CD14-positive monocyte (primary cell): ENCODE results near the gene FUT8. TPM values are rescaled to one million over a fixed set of nuclear protein-coding genes. Genes with fewer than 3 reads are reported as not detected.
"Not testable (repeated sequence)": the region's sequence is repeated elsewhere in the genome, so short reads cannot be mapped to it uniquely, and the experiment has no call there.

ENCODE experiments used
- DNase-seq, 3 donors: peaks; one replicate each; pipeline ENCODE4 v3.0.0-alpha.2; 2011 to 2022
- H2AFZ ChIP-seq: 2 replicates; pipeline ENCODE4 v1.6.0; 2012; ENCODE audit warnings: mild to moderate bottlenecking, low read depth, low read length, inconsistent platforms; ENCODE audit not compliant: insufficient read depth, poor library complexity, severe bottlenecking
- H3K27ac ChIP-seq, 2 donors: 1 replicate in 1 of 2; 2 replicates in 1 of 2; pipeline ENCODE4 v1.5.1; 2012 to 2013; ENCODE audit warnings: low read length in 2 of 2, control low read depth in 1 of 2, inconsistent platforms in 1 of 2, low read depth in 1 of 2, mild to moderate bottlenecking in 1 of 2
- H3K27me3 ChIP-seq, 2 donors: one replicate each; pipeline versions ENCODE4 v1.6.0 to v1.6.1; 2011 to 2013; ENCODE audit warnings: low read length in 2 of 2; ENCODE audit not compliant: control insufficient read depth in 2 of 2, insufficient read depth in 2 of 2
- H3K36me3 ChIP-seq, 2 donors: replicated peaks in 1 of 2; 1 replicate in 1 of 2; 2 replicates in 1 of 2; pipeline versions ENCODE4 v1.5.1 to v1.6.1; 2012 to 2013; ENCODE audit warnings: low read length in 2 of 2, control low read depth in 1 of 2, inconsistent platforms in 1 of 2, mild to moderate bottlenecking in 1 of 2; ENCODE audit not compliant: insufficient read depth in 2 of 2, control insufficient read depth in 1 of 2
- H3K4me1 ChIP-seq, 2 donors: 1 replicate in 1 of 2; 2 replicates in 1 of 2; pipeline versions ENCODE4 v1.5.1 to v1.6.1; 2012 to 2013; ENCODE audit warnings: low read length in 2 of 2, control low read depth in 1 of 2, inconsistent platforms in 1 of 2, mild to moderate bottlenecking in 1 of 2, moderate library complexity in 1 of 2; ENCODE audit not compliant: insufficient read depth in 2 of 2, control insufficient read depth in 1 of 2
- H3K4me2 ChIP-seq: replicated peaks from 2 replicates; pipeline ENCODE3; 2012; ENCODE audit warnings: low read length, moderate library complexity, mild to moderate bottlenecking; ENCODE audit not compliant: poor library complexity, severe bottlenecking; ENCODE audit errors: extremely low read depth
- H3K4me3 ChIP-seq, 3 experiments: fragments of 200-600 bp in 1 of 3; sonication (generic) in 1 of 3; replicated peaks in 1 of 3; 1 replicate in 2 of 3; 2 replicates in 1 of 3; pipeline ENCODE4 v1.5.1; 2011 to 2013; ENCODE audit warnings: low read length in 3 of 3, mild to moderate bottlenecking in 3 of 3, control low read depth in 2 of 3, low read depth in 2 of 3, inconsistent platforms in 1 of 3, moderate library complexity in 1 of 3
- H3K79me2 ChIP-seq: 2 replicates; pipeline ENCODE4 v1.6.0; 2012; ENCODE audit warnings: mild to moderate bottlenecking, control low read depth, inconsistent platforms, low read length, moderate library complexity; ENCODE audit not compliant: insufficient read depth
- H3K9ac ChIP-seq: 2 replicates; pipeline ENCODE4 v1.6.0; 2017; ENCODE audit warnings: low read length, mild to moderate bottlenecking; ENCODE audit not compliant: insufficient read depth, poor library complexity, severe bottlenecking
- H3K9me3 ChIP-seq, 2 donors: replicated peaks in 1 of 2; 1 replicate in 1 of 2; 2 replicates in 1 of 2; pipeline versions ENCODE4 v1.5.1 to v1.6.1; 2012 to 2013; ENCODE audit warnings: low read length in 2 of 2, control low read depth in 1 of 2; ENCODE audit not compliant: control insufficient read depth in 1 of 2, insufficient read depth in 1 of 2
- H4K20me1 ChIP-seq: 2 replicates; pipeline ENCODE4 v1.6.0; 2012; ENCODE audit warnings: mild to moderate bottlenecking, low read length, control low read depth, moderate library complexity; ENCODE audit not compliant: insufficient read depth
- H3K27ac Mint-ChIP-seq, 7 donors: one replicate each; pipeline ENCODE4 v1.8.0; 2020; ENCODE audit warnings: mild to moderate bottlenecking in 7 of 7, mixed read lengths in 7 of 7, moderate library complexity in 6 of 7, inconsistent platforms in 2 of 7
- H3K27me3 Mint-ChIP-seq, 3 donors: one replicate each; pipeline ENCODE4 v1.8.0; 2021 to 2022; ENCODE audit warnings: low read depth in 3 of 3, mild to moderate bottlenecking in 3 of 3, mixed read lengths in 3 of 3, moderate library complexity in 3 of 3, inconsistent platforms in 1 of 3
- H3K36me3 Mint-ChIP-seq, 2 donors: one replicate each; pipeline ENCODE4 v1.8.0; 2020; ENCODE audit warnings: mixed read lengths in 2 of 2, inconsistent platforms in 1 of 2, mild to moderate bottlenecking in 1 of 2
- H3K4me1 Mint-ChIP-seq: one replicate; pipeline ENCODE4 v1.8.0; 2020; ENCODE audit warnings: mild to moderate bottlenecking, mixed read lengths
- H3K4me3 Mint-ChIP-seq, 2 donors: one replicate each; pipeline ENCODE4 v1.8.0; 2020; ENCODE audit warnings: mild to moderate bottlenecking in 2 of 2, mixed read lengths in 2 of 2, moderate library complexity in 1 of 2
- H3K9me3 Mint-ChIP-seq, 7 donors: one replicate each; pipeline ENCODE4 v1.8.0; 2020 to 2022; ENCODE audit warnings: mixed read lengths in 7 of 7, mild to moderate bottlenecking in 6 of 7, moderate library complexity in 6 of 7, inconsistent platforms in 2 of 7
- WGBS: methylation state at CpG from one replicate; pipeline ENCODE4 v1.1.5; 2013; ENCODE audit warnings: missing lambda C conversion rate; ENCODE audit not compliant: insufficient coverage; 5-methylcytosine and 5-hydroxymethylcytosine counted together
- intact Hi-C, 2 donors: fragments of 100-400 bp; cut with micrococcal nuclease; formaldehyde crosslinking; loops; one replicate each; pipeline versions ENCODE4 v1.15.0 to v1.15.1; 2023
- polyA plus RNA-seq, 3 donors: library from polyadenylated mRNA; depleted of rRNA in 1 of 3; unstranded in 2 of 3; stranded (reverse) in 1 of 3; fragments of 300-500 nt in 2 of 3; fragments of >200 nt in 1 of 3; fragmentation: Illumina TruSeq in 2 of 3; gene quantifications; 1 replicate in 2 of 3; 2 replicates in 1 of 3; pipeline ENCODE4 v1.2.3, GENCODE V29; 2012 to 2021
- TF ChIP-seq, protein P1 (sequence below): fragments of 200-600 bp; IDR thresholded peaks from one replicate; pipeline ENCODE4 v1.8.0; 2022; ENCODE audit warnings: antibody characterized with exemption, mild to moderate bottlenecking

Gene FUT8
- polyA plus RNA-seq, 3 donors = 1.6 to 5.1 (median 5.0) TPM

DNA sequence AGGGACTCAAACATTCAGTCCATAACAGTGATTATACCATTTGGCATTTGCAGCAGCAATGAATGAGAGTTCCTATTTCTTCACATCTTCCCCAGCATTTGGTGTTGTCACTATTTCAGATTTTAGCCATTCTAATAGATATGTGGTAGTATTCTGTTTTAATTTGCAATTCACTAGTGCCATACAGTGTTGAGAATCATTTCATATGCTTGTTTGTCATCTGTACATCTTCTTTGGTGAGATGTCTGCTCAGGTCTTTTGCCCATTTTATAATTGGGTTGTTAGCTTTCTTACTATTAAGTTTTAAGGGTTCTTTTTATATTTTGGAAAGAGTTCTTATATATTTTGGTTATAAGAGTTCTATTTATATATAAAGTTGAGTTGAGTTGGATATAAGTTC lies 276.5 kb downstream of the FUT8 start:
- peaks cover 0 to 6% of the 10 kb centered on the region in 2 donors for H3K36me3 Mint-ChIP-seq
- H3K27me3 Mint-ChIP-seq = no peaks in the 10 kb centered on the region
- Histone ChIP-seq H3K4me1 (no peaks in the 10 kb centered on the region), H3K36me3 (no peaks in the 10 kb centered on the region), H3K79me2 (no peaks in the 10 kb centered on the region), H3K27me3 (no peaks in the 10 kb centered on the region), H2AFZ (no peak overlapping the region), H3K27ac (no peak overlapping the region), H4K20me1 (no peaks in the 10 kb centered on the region), H3K9me3 (peaks cover 4 to 9% of the 10 kb centered on the region in 2 donors), H3K4me3 (no peak overlapping the region), H3K4me2 (no peak overlapping the region), H3K9ac (no peak overlapping the region)
- H3K4me3 Mint-ChIP-seq = no peak overlapping the region
- peaks cover 6 to 25% (median 15%) of the 10 kb centered on the region in 7 donors for H3K9me3 Mint-ChIP-seq
- no peak overlapping the region for H3K27ac Mint-ChIP-seq
- intact Hi-C loops = no loop called here
- DNase-seq = no peak
- no peaks in the 10 kb centered on the region for H3K4me1 Mint-ChIP-seq
- TF ChIP-seq, protein P1, sequence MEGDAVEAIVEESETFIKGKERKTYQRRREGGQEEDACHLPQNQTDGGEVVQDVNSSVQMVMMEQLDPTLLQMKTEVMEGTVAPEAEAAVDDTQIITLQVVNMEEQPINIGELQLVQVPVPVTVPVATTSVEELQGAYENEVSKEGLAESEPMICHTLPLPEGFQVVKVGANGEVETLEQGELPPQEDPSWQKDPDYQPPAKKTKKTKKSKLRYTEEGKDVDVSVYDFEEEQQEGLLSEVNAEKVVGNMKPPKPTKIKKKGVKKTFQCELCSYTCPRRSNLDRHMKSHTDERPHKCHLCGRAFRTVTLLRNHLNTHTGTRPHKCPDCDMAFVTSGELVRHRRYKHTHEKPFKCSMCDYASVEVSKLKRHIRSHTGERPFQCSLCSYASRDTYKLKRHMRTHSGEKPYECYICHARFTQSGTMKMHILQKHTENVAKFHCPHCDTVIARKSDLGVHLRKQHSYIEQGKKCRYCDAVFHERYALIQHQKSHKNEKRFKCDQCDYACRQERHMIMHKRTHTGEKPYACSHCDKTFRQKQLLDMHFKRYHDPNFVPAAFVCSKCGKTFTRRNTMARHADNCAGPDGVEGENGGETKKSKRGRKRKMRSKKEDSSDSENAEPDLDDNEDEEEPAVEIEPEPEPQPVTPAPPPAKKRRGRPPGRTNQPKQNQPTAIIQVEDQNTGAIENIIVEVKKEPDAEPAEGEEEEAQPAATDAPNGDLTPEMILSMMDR = no peak

DNA sequence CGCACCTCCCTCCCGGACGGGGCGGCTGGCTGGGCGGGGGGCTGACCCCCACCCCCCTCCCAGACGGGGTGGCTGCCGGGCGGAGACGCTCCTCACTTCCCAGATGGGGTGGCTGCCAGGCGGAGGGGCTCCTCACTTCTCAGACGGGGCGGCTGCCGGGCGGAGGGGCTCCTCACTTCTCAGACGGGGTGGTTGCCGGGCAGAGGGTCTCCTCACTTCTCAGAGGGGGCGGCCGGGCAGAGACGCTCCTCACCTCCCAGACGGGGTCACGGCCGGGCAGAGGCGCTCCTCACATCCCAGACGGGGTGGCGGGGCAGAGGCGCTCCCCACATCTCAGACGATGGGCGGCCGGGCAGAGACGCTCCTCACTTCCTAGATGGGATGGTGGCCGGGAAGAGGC lies 280.0 kb downstream of the FUT8 start:
- H3K9ac ChIP-seq, H3K27me3 ChIP-seq, H3K4me3 Mint-ChIP-seq, H2AFZ ChIP-seq, H3K27ac Mint-ChIP-seq, H3K9me3 ChIP-seq, H3K27ac ChIP-seq, H3K79me2 ChIP-seq, H3K27me3 Mint-ChIP-seq, H3K4me1 Mint-ChIP-seq, DNase-seq, H3K4me3 ChIP-seq, H3K4me1 ChIP-seq, H3K4me2 ChIP-seq, H4K20me1 ChIP-seq, H3K36me3 Mint-ChIP-seq, H3K36me3 ChIP-seq, intact Hi-C loops: not testable (repeated sequence)
- WGBS = no CpG with 5 or more reads among the region's 31 CpGs
- peaks cover 6 to 27% (median 17%) of the 10 kb centered on the region in 7 donors for H3K9me3 Mint-ChIP-seq
